Measurements from ENCODE around the gene SMAD2.

SMAD2 gene

GRCh38 chr18:47799376-47799775 is 131.1 kb downstream of the SMAD2 start:
- no peak for DNase-seq
- H3K27ac ChIP-seq (ENCODE audit: low read length, poor library complexity, severe bottlenecking) = no peak overlapping the region
- no peaks in the 10 kb centered on the region for H3K4me1 ChIP-seq (ENCODE audit: control insufficient read depth, insufficient read depth, low read depth, low read length)
- H3K9ac ChIP-seq (ENCODE audit: low read length) = no peak overlapping the region
- H3K4me2 ChIP-seq (ENCODE audit: low read length, poor library complexity, severe bottlenecking) = no peak overlapping the region
- H2BK15ac ChIP-seq (ENCODE audit: low read depth, poor library complexity, severe bottlenecking) = no peak overlapping the region
- H3K9me3 ChIP-seq (ENCODE audit: control insufficient read depth, low read length) = no peaks in the 10 kb centered on the region
- H3K36me3 ChIP-seq (ENCODE audit: control insufficient read depth in 1 of 2, insufficient read depth in 2 of 2, low read depth in 1 of 2, low read length in 2 of 2) = no peaks in the 10 kb centered on the region
- no peak overlapping the region for H2BK12ac ChIP-seq (ENCODE audit: low read length in 2 of 2)
- no peak overlapping the region for H2BK5ac ChIP-seq (ENCODE audit: low read depth, low read length, poor library complexity, severe bottlenecking)
- no peak overlapping the region for H2AK5ac ChIP-seq (ENCODE audit: low read length, severe bottlenecking)
- no peak overlapping the region for H3K23ac ChIP-seq (ENCODE audit: low read length in 2 of 2)
- H3K27me3 ChIP-seq (ENCODE audit: control insufficient read depth in 1 of 2, insufficient read depth in 1 of 2, low read length in 2 of 2) = peaks cover 11 to 62% of the 10 kb centered on the region in 2 experiments
- no peak overlapping the region for H3K4me3 ChIP-seq (ENCODE audit: insufficient read depth in 1 of 2, low read depth in 1 of 2, low read length in 2 of 2)
- no peaks in the 10 kb centered on the region for H3K79me1 ChIP-seq (replicated peaks; ENCODE audit: low read length, poor library complexity, severe bottlenecking)
- WGBS = 79% methylated on average over 13 of the region's 13 CpGs
- H3K18ac ChIP-seq (ENCODE audit: low read depth in 1 of 2, low read length in 2 of 2) = no peak overlapping the region
- H4K91ac ChIP-seq (ENCODE audit: low read length) = no peak overlapping the region
- no peak overlapping the region for H2AFZ ChIP-seq (ENCODE audit: low read depth, low read length)
- H3K4ac ChIP-seq (ENCODE audit: low read depth in 1 of 2, low read length in 2 of 2) = no peak overlapping the region
- H4K8ac ChIP-seq (ENCODE audit: low read length) = no peak overlapping the region
- H2BK120ac ChIP-seq (ENCODE audit: low read depth, low read length) = no peak overlapping the region
- no peak overlapping the region for H3K14ac ChIP-seq (ENCODE audit: low read length in 2 of 2)

- Histone ChIP-seq H3K27me3 (ENCODE audit: control insufficient read depth in 1 of 2, insufficient read depth in 1 of 2, low read length in 2 of 2) (peaks cover 21 to 72% of the 10 kb centered on the region in 2 experiments), H3K23ac (ENCODE audit: low read length in 2 of 2) (no peak overlapping the region), H3K18ac (ENCODE audit: low read depth in 1 of 2, low read length in 2 of 2) (no peak overlapping the region), H3K9ac (ENCODE audit: low read length) (no peak overlapping the region), H3K9me3 (ENCODE audit: control insufficient read depth, low read length) (no peaks in the 10 kb centered on the region), H2BK15ac (ENCODE audit: low read depth, poor library complexity, severe bottlenecking) (no peak overlapping the region), H3K4me1 (ENCODE audit: control insufficient read depth, insufficient read depth, low read depth, low read length) (no peaks in the 10 kb centered on the region), H4K91ac (ENCODE audit: low read length) (no peak overlapping the region), H2BK120ac (ENCODE audit: low read depth, low read length) (no peak overlapping the region), H2AK5ac (ENCODE audit: low read length, severe bottlenecking) (no peak overlapping the region), H4K8ac (ENCODE audit: low read length) (no peak overlapping the region), H3K27ac (ENCODE audit: low read length, poor library complexity, severe bottlenecking) (no peak overlapping the region), H3K14ac (ENCODE audit: low read length in 2 of 2) (no peak overlapping the region), H3K79me1 (replicated peaks; ENCODE audit: low read length, poor library complexity, severe bottlenecking) (no peaks in the 10 kb centered on the region), H3K4me3 (ENCODE audit: insufficient read depth in 1 of 2, low read depth in 1 of 2, low read length in 2 of 2) (no peak overlapping the region), H3K4me2 (ENCODE audit: low read length, poor library complexity, severe bottlenecking) (no peak overlapping the region), H2BK12ac (ENCODE audit: low read length in 2 of 2) (no peak overlapping the region), H2AFZ (ENCODE audit: low read depth, low read length) (no peak overlapping the region), H3K4ac (ENCODE audit: low read depth in 1 of 2, low read length in 2 of 2) (no peak overlapping the region), H3K36me3 (ENCODE audit: control insufficient read depth in 1 of 2, insufficient read depth in 2 of 2, low read depth in 1 of 2, low read length in 2 of 2) (no peaks in the 10 kb centered on the region), H2BK5ac (ENCODE audit: low read depth, low read length, poor library complexity, severe bottlenecking) (no peak overlapping the region)
- 76% methylated on average over 9 of the region's 11 CpGs for WGBS
- DNase-seq = no peak
These were observed 132.1 kb downstream of the SMAD2 start for GRCh38 chr18:47798366-47798765.

GRCh38 chr18:47797126-47797525 is 133.3 kb downstream of the SMAD2 start:
- H2AK5ac ChIP-seq (ENCODE audit: low read length, severe bottlenecking) = no peak overlapping the region
- H3K23ac ChIP-seq (ENCODE audit: low read length in 2 of 2) = no peak overlapping the region
- no peak overlapping the region for H2BK12ac ChIP-seq (ENCODE audit: low read length in 2 of 2)
- no peak overlapping the region for H2BK15ac ChIP-seq (ENCODE audit: low read depth, poor library complexity, severe bottlenecking)
- no peak overlapping the region for H3K18ac ChIP-seq (ENCODE audit: low read depth in 1 of 2, low read length in 2 of 2)
- H2BK5ac ChIP-seq (ENCODE audit: low read depth, low read length, poor library complexity, severe bottlenecking) = no peak overlapping the region
- no peaks in the 10 kb centered on the region for H3K4me1 ChIP-seq (ENCODE audit: control insufficient read depth, insufficient read depth, low read depth, low read length)
- H3K79me1 ChIP-seq (replicated peaks; ENCODE audit: low read length, poor library complexity, severe bottlenecking) = no peaks in the 10 kb centered on the region
- no peak overlapping the region for H3K4me3 ChIP-seq (ENCODE audit: insufficient read depth in 1 of 2, low read depth in 1 of 2, low read length in 2 of 2)
- no peak overlapping the region for H3K14ac ChIP-seq (ENCODE audit: low read length in 2 of 2)
- no peaks in the 10 kb centered on the region for H3K36me3 ChIP-seq (ENCODE audit: control insufficient read depth in 1 of 2, insufficient read depth in 2 of 2, low read depth in 1 of 2, low read length in 2 of 2)
- peaks cover 17 to 75% of the 10 kb centered on the region in 2 experiments for H3K27me3 ChIP-seq (ENCODE audit: control insufficient read depth in 1 of 2, insufficient read depth in 1 of 2, low read length in 2 of 2)
- H3K4ac ChIP-seq (ENCODE audit: low read depth in 1 of 2, low read length in 2 of 2) = no peak overlapping the region
- no peak overlapping the region for H2AFZ ChIP-seq (ENCODE audit: low read depth, low read length)
- H2BK120ac ChIP-seq (ENCODE audit: low read depth, low read length) = no peak overlapping the region
- 89% methylated on average over 5 of the region's 5 CpGs for WGBS
- no peaks in the 10 kb centered on the region for H3K9me3 ChIP-seq (ENCODE audit: control insufficient read depth, low read length)
- H3K4me2 ChIP-seq (ENCODE audit: low read length, poor library complexity, severe bottlenecking) = no peak overlapping the region
- H4K91ac ChIP-seq (ENCODE audit: low read length) = no peak overlapping the region
- H3K27ac ChIP-seq (ENCODE audit: low read length, poor library complexity, severe bottlenecking) = no peak overlapping the region
- no peak for DNase-seq
- H4K8ac ChIP-seq (ENCODE audit: low read length) = no peak overlapping the region
- H3K9ac ChIP-seq (ENCODE audit: low read length) = no peak overlapping the region

DNA sequence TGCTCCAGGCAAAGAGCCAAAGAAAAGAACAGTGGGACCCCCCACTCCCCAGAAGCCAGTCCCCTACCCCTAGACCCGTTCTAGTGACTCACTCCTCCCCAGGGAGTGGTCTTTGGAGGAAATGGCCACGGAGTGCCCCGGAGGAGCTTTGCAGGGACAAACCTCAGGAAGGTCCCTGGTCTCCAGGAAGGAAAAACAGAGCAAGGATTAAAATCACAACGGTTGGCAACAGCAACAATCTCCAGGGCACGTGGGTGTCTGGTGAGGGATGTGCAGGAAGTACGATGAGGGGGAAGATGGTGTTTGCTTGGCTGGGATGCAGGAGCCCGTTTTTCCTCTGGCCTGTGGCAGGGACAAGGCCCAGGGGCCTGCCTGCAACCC is 135.0 kb downstream of the SMAD2 start:
- Histone ChIP-seq H2BK5ac (ENCODE audit: low read depth, low read length, poor library complexity, severe bottlenecking) (no peak overlapping the region), H2BK15ac (ENCODE audit: low read depth, poor library complexity, severe bottlenecking) (no peak overlapping the region), H3K36me3 (ENCODE audit: control insufficient read depth in 1 of 2, insufficient read depth in 2 of 2, low read depth in 1 of 2, low read length in 2 of 2) (no peaks in the 10 kb centered on the region), H3K4me1 (ENCODE audit: control insufficient read depth, insufficient read depth, low read depth, low read length) (no peaks in the 10 kb centered on the region), H3K4me2 (ENCODE audit: low read length, poor library complexity, severe bottlenecking) (no peak overlapping the region), H3K9ac (ENCODE audit: low read length) (no peak overlapping the region), H2AFZ (ENCODE audit: low read depth, low read length) (no peak overlapping the region), H3K23ac (ENCODE audit: low read length in 2 of 2) (no peak overlapping the region), H2BK120ac (ENCODE audit: low read depth, low read length) (no peak overlapping the region), H4K8ac (ENCODE audit: low read length) (no peak overlapping the region), H3K14ac (ENCODE audit: low read length in 2 of 2) (no peak overlapping the region), H3K79me1 (replicated peaks; ENCODE audit: low read length, poor library complexity, severe bottlenecking) (no peaks in the 10 kb centered on the region), H4K91ac (ENCODE audit: low read length) (no peak overlapping the region), H3K9me3 (ENCODE audit: control insufficient read depth, low read length) (no peaks in the 10 kb centered on the region), H3K27me3 (ENCODE audit: control insufficient read depth in 1 of 2, insufficient read depth in 1 of 2, low read length in 2 of 2) (peaks cover 27 to 68% of the 10 kb centered on the region in 2 experiments), H3K4ac (ENCODE audit: low read depth in 1 of 2, low read length in 2 of 2) (no peak overlapping the region), H3K18ac (ENCODE audit: low read depth in 1 of 2, low read length in 2 of 2) (no peak overlapping the region), H3K4me3 (ENCODE audit: insufficient read depth in 1 of 2, low read depth in 1 of 2, low read length in 2 of 2) (no peak overlapping the region), H2BK12ac (ENCODE audit: low read length in 2 of 2) (no peak overlapping the region), H2AK5ac (ENCODE audit: low read length, severe bottlenecking) (no peak overlapping the region), H3K27ac (ENCODE audit: low read length, poor library complexity, severe bottlenecking) (no peak overlapping the region)
- 57% methylated on average over 7 of the region's 7 CpGs for WGBS
- DNase-seq = no peak
